ENCODE measurements around the gene CCDC24. TPM values are rescaled to one million over a fixed set of nuclear protein-coding genes. Genes with fewer than 3 reads are reported as not detected.

CCDC24 gene
- total and polyA plus RNA-seq, 9 of the 15 experiments (the other 6 are each of a cell fraction or from before 2014, with no cell fraction given): 0.31 to 4.5 (median 1.5) TPM

DNA sequence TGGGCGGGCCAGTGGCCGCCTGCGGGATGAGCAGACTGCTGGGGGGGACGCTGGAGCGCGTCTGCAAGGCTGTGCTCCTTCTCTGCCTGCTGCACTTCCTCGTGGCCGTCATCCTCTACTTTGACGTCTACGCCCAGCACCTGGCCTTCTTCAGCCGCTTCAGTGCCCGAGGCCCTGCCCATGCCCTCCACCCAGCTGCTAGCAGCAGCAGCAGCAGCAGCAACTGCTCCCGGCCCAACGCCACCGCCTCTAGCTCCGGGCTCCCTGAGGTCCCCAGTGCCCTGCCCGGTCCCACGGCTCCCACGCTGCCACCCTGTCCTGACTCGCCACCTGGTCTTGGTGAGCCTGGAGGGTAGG, 10.3 kb upstream of the CCDC24 start:
- DNase-seq (ENCODE audit: extremely low read depth in 1 of 4, low spot score in 3 of 4): no peak
- no peak overlapping the region for H3K4me3 ChIP-seq
- no peak overlapping the region for H3K27ac ChIP-seq (ENCODE audit: extremely low read depth, low read depth, low read length)
- intact Hi-C loops (cut with micrococcal nuclease): no loop called here
- WGBS (ENCODE audit: insufficient coverage, low coverage, missing lambda C conversion rate): 94% methylated on average over 15 of the region's 20 CpGs
- H3K4me2 ChIP-seq (ENCODE audit: insufficient read depth, low read length): no peak overlapping the region; the same call in 1 of the 2 replicates
- H2AFZ ChIP-seq (ENCODE audit: low read depth, low read length): no peak overlapping the region
- peaks cover 81% of the 10 kb centered on the region for H3K36me3 ChIP-seq (ENCODE audit: control insufficient read depth, insufficient read depth, low read length)
- peaks cover 21% of the 10 kb centered on the region for H3K9me1 ChIP-seq (ENCODE audit: control insufficient read depth, insufficient read depth, low read length)
- CTCF ChIA-PET (ENCODE audit: low intra/inter-chr PET ratio): no interaction called here
- POLR2A ChIA-PET: interaction anchor here (0.6 to 1.2 kb wide), 3 partner anchors 8 to 67 kb away, joined by 3 to 4 read pairs (median 3); no protein-coding TSS in a partner anchor
- H3K79me2 ChIP-seq (ENCODE audit: control insufficient read depth, insufficient read depth, low read length): peaks cover 67% of the 10 kb centered on the region
- no peak for FAIRE-seq
- BruUV-seq (replicated peaks): no TSS peak
- H3K9ac ChIP-seq (ENCODE audit: insufficient read depth in 1 of 2, low read depth in 2 of 2, low read length in 2 of 2): peak overlapping the region; percentile 75 to 99; a peak in 3 of 4 replicates
- peaks cover 25% of the 10 kb centered on the region for H4K20me1 ChIP-seq (replicated peaks; ENCODE audit: control insufficient read depth, insufficient read depth, low read length)
- H3K9me3 ChIP-seq (replicated peaks; ENCODE audit: control insufficient read depth, insufficient read depth, low read depth, low read length): no peaks in the 10 kb centered on the region
- H3K4me1 ChIP-seq (replicated peaks in 1 of 2; ENCODE audit: control insufficient read depth in 2 of 2, insufficient read depth in 2 of 2, low read length in 2 of 2): peaks cover 42 to 78% of the 10 kb centered on the region in 2 experiments
- no peak for TF ChIP-seq BRD9 (IDR thresholded peaks at IDR 0.05; ENCODE audit: low read depth, partially characterized antibody)
- TF ChIP-seq, protein P1, sequence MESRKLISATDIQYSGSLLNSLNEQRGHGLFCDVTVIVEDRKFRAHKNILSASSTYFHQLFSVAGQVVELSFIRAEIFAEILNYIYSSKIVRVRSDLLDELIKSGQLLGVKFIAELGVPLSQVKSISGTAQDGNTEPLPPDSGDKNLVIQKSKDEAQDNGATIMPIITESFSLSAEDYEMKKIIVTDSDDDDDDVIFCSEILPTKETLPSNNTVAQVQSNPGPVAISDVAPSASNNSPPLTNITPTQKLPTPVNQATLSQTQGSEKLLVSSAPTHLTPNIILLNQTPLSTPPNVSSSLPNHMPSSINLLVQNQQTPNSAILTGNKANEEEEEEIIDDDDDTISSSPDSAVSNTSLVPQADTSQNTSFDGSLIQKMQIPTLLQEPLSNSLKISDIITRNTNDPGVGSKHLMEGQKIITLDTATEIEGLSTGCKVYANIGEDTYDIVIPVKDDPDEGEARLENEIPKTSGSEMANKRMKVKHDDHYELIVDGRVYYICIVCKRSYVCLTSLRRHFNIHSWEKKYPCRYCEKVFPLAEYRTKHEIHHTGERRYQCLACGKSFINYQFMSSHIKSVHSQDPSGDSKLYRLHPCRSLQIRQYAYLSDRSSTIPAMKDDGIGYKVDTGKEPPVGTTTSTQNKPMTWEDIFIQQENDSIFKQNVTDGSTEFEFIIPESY (CRISPR knock-in tag; IDR thresholded peaks at IDR 0.05): 0 out of 2 replicates have a peak, but pooled peaks have one; percentile 60
- TF ChIP-seq RBFOX2 (IDR thresholded peaks at IDR 0.05; ENCODE audit: low read depth, low read length): peak; percentile 41; the same call in 1 of the 2 replicates
- H3K27me3 ChIP-seq (ENCODE audit: control insufficient read depth in 2 of 2, insufficient read depth in 2 of 2, low read length in 2 of 2): no peaks in the 10 kb centered on the region
- in situ Hi-C loops (cut with MboI): no loop called here
- ATAC-seq: no peak
